GM19193 (cell line): Measurements from ENCODE around the gene CYS1.

Source experiments
- POLR2A ChIP-seq: IDR thresholded peaks from 4 replicates; pipeline ENCODE4 v1.6.1; 2011; ENCODE audit not compliant: insufficient read depth, insufficient read length; ENCODE audit errors: extremely low read depth

Gene CYS1

GRCh38 chr2:10080536-10081304 is 509 bp upstream of the CYS1 start:
- TF ChIP-seq POLR2A, result peak; percentile 61

GRCh38 chr2:10079266-10079869 is 843 bp downstream of the CYS1 start:
- no peak for TF ChIP-seq POLR2A

DNA sequence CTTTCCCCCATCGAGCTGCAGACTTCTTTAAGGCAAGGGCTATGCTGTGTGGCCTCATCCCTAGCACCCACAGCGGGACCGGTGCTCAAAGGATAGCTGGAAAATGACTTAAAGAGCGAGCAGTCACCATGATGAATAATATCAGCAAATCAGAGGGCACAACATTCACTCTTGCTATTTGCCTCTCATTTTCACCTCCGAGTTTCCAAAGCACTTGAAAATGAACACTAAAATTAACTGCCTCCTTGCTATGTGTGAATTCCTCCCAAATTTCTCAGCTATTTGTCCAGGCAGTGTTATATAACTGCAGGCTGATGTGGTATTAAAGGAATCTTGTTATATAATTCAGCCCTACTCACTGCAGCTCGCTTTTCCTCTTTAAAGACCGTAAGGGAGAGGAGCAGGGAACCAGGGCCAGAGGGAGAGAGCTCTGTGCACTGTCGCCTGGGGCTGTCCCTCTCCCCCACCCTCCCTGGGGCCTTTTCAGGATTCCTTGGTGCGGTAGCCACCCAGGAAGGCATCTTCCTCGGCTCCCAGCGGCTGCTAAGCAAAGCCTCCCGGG is 1.4 kb downstream of the CYS1 start:
- no peak for TF ChIP-seq POLR2A

GRCh38 chr2:10078001-10078400 is 2.2 kb downstream of the CYS1 start:
- no peak for TF ChIP-seq POLR2A

DNA sequence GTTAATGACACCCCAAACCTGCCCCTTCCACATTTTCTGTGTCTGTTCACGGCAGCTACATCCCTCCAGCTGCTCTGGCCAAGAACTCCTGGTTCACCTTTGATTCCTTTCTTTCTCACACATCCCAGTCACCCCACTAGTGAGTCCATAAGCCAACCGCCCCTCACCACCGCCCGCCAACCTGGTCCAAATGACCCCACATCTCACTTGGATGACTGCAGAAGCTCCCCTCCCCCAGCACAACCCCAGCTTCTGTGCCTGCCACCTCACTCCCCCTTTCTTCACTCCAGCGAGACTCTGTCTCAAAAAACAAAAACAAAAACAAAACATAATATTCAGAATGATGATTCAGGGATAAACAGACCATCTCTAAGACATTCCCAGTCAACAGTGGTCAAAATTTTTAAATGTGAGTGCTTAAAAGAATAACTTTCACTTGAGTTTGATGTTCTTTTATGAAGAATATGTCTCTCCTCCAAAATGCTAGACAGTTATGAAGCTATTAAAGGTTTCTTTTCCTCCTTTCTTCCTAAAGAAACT is 3.2 kb downstream of the CYS1 start:
- TF ChIP-seq POLR2A, result no peak

DNA sequence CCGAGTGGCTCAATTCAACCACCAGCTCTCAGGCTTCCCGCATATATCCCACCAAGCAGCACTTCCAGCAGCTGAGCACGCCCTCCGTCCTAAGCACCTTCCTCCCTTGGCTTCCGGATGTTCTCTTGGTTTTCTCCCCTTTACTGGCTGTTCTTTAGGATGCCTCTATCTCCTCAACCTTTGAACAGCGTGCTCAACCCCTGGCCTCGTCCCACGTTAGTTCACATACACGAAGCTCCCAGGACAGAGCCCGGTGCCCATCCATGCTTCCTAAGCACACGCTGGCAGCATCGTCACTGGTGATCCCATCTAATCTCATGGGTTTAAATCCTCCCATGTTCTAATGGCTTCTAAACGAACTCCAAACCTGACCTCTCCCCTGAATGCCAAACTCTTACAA is 3.7 kb downstream of the CYS1 start:
- no peak for TF ChIP-seq POLR2A

- no peak for TF ChIP-seq POLR2A
Observed at GRCh38 chr2:10075571-10076209, 4.5 kb downstream of the CYS1 start.

GRCh38 chr2:10075101-10075500 is 5.1 kb downstream of the CYS1 start:
- TF ChIP-seq POLR2A, result no peak

GRCh38 chr2:10073706-10074105 is 6.5 kb downstream of the CYS1 start:
- TF ChIP-seq POLR2A, result no peak

DNA sequence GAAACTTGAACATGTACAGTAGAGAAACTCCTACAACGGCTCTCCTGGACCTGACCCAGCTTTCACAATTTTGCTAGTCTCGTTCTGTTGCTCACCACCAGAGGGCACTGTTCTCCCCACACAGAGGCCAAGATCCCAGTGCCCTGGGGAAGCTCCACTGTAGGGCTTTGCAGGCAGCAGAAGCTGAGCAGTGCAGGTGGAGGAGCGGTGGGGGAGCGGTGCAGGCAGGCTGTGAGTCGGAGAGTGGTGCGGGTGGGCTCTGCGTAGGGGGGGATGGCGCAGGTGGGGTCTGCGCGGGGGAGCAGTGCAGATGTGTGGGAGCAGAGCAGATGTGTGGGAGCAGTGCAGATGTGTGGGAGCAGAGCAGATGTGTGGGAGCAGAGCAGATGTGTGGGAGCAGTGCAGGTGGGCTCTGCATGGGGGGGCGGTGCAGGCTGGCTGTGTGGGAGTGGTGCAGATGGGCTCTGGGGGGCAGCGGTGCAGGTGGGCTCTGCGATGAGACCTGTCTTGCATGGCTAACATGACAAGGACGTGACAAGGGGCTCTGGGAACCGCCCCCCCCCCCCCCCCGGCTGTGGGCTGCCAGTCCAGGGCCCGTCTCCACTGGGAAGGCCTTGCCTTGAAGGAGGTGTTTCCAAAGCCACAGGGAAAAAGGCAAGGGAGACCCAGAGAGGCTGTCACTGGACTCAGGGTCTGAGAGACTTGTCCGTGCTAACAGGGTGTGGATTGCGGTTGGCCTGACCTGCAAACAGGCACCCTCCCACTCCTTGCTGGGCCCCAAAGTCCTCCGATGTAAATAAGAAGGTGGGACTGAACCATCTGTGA is 7.3 kb downstream of the CYS1 start:
- TF ChIP-seq POLR2A, result no peak

DNA sequence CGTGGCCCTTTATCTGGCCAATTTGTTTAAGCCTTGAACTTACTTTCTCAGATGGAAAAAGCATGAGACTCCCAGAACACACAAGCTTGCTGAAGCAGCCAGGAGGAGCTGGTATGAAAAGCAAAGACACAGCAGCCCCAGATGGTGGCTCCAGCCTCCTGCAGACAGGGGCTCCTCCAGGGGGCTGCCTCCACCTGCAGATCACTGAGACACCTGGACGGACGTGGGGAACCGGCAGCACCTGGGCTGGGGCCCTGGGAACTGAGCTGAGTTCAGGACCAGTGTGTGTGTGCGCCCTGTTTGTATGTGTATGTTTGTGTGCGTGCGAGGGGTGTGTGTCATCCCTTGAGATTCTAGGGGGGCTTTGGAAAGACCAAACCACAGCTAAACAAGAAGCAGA is 8.6 kb downstream of the CYS1 start:
- no peak for TF ChIP-seq POLR2A

DNA sequence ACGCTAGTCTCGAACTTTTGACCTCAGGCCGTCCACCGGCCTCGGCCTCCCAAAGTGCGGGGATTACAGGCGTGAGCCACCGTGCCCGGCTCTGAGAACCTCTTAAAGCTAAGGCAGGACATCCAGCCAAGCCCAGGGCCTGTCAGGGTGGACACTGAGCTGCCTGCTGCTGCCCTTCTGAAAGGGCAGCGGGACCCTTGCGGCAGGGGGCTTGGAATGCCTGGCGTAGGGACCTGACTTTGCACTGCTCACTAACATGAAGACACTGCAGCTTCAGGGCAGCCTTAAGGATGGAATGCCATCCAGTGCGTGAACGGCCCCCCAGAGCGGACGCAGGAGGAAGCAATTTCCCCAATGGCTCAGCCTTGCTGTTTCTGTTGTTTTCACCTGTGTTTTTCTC is 9.0 kb downstream of the CYS1 start:
- no peak for TF ChIP-seq POLR2A

- TF ChIP-seq POLR2A, result no peak
Observed at GRCh38 chr2:10067881-10068280, 12.3 kb downstream of the CYS1 start.

GRCh38 chr2:10067330-10067729 is 12.9 kb downstream of the CYS1 start:
- TF ChIP-seq POLR2A, result no peak

- TF ChIP-seq POLR2A, result no peak
Observed at GRCh38 chr2:10065773-10066055, 14.5 kb downstream of the CYS1 start.
